Erythroblast (primary cell): ENCODE measurements around the gene RASA3.

Source experiments
- GATA1 ChIP-seq: IDR thresholded peaks from 2 replicates; pipeline ENCODE4 v1.6.1; 2011; ENCODE audit warnings: low read depth, mild to moderate bottlenecking, control low read depth, low read length, moderate library complexity
- POLR2A ChIP-seq: IDR thresholded peaks from 2 replicates; pipeline ENCODE4 v1.6.1; 2011; ENCODE audit warnings: mild to moderate bottlenecking, low read length

DNA sequence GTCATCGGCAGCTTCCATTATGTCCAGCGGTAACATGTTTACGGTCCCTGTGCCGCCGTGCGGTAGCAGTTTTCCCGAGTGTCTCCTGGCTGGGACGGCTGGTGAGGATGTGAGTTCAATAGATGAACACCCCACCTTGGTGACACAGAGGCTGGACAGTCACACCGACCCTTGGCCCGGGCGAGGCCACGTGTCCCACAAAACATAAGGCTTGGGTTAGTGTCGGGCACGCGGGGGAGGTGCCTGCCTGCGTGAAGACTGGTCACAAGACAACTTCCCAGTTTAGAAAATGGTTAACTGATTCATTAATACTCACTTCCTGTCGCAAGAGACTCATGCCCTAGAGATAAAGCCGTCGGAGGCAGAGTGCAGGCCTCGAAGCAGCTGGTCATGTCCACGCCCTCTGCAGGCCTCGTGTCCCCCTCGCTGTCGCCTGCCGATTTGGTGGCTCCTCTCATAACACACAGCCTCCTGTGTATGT is 17.2 kb downstream of the RASA3 start:
- no peak for TF ChIP-seq POLR2A
- TF ChIP-seq GATA1 = no peak
